GM18517 (cell line): ENCODE measurements around the gene GPRASP3.
A peak's percentile ranks its signal among the peaks of the same experiment; 100 is the strongest.
"Not testable (repeated sequence)": the region's sequence is repeated elsewhere in the genome, so short reads cannot be mapped to it uniquely, and the experiment has no call there.

Experiments used
- ATAC-seq: cut with Tn5 transposase; IDR thresholded peaks from one replicate; pipeline ENCODE4 v1.9.1; 2021; ENCODE audit warnings: mild to moderate bottlenecking, moderate library complexity; ENCODE audit not compliant: unreplicated experiment

The GPRASP3 gene, protein sequence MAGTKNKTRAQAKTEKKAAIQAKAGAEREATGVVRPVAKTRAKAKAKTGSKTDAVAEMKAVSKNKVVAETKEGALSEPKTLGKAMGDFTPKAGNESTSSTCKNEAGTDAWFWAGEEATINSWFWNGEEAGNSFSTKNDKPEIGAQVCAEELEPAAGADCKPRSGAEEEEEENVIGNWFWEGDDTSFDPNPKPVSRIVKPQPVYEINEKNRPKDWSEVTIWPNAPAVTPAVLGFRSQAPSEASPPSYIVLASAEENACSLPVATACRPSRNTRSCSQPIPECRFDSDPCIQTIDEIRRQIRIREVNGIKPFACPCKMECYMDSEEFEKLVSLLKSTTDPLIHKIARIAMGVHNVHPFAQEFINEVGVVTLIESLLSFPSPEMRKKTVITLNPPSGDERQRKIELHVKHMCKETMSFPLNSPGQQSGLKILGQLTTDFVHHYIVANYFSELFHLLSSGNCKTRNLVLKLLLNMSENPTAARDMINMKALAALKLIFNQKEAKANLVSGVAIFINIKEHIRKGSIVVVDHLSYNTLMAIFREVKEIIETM

DNA sequence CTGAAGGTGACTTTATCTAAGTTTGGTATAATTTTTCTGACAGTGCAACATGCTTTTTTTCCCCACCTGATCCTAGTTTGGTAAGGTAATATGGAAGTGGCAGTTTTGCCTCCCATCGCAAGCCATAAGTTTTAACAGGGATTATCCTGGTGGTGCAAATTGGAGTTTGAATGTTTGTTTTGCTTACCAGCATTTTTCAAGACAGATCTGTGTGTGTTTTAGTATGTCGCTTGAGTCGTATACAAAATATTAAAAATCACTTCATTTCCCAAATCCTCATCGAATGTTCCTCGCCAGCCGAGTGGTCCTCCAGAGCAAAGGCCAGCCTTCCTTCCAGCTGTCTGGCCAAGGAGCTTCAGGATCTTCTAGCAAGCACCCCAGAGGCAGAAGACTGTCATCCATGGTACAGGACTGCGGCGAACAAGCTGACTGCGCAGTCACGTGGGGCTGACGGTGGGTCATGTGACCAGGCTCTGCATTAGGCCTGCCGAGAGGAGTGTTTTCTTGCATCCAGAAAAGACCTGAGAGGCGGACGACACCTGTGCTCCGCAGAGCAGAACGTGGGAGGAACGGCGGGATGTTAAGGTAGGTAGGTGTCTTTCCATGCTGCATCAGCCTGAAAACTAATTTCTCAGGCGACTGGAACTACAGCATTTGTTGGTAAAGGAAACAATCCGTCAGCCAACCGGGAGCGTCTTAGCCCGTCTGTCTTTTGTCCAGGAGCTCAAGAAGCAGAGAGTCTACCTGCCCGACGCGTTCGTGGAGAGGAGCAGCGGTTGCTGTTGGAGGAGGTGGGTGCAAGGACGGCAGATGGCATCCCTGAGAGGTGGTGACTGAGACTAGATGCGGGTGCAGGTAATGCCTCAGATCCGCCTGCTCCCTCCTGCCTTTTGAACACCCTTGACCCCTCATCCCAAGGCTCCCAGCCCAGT is at the start of gene GPRASP3:
Gene GPRASP3 (plus strand): TSS at position 507 of the 932 bp plus-strand sequence. CDS start 28,253 bp downstream, outside the sequence.
- ATAC-seq, result peak; percentile 55

DNA sequence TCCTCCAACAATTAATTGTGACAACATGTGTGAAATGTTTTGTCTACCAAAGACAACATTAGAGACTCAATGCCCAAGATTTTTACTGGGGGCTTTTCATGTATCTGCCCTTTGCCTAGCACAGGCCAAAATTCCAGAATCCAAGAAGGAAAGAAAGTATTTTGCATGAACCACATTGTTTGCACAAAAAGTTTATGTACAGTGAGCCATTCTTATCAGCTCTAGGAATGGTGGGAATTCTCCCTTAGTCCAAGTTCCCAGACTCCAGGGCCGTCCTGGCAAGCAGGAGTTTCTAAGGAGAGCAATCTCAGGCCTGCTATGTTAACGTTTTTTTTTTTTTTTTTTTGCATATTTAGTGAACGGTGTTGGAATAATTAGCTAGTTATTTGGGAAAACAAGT is 47.7 kb upstream of the GPRASP3 start:
- ATAC-seq, result no peak

DNA sequence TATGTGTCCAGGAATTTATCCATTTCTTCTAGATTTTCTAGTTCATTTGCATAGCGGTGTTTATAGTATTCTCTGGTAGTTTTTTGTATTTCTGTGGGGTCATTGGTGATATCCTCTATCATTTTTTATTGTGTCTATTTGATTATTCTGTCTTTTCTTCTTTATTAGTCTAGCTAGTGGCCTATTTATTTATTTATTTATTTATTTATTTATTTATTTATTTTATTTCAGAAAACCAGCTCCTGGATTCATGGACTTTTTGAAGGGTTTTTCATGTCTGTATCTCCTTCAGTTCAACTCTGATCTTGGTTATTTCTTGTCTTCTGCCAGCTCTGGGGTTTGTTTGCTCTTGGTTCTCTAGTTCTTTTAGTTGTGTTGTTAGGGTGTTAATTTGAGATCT is 43.1 kb upstream of the GPRASP3 start:
- not testable (repeated sequence) for ATAC-seq

DNA sequence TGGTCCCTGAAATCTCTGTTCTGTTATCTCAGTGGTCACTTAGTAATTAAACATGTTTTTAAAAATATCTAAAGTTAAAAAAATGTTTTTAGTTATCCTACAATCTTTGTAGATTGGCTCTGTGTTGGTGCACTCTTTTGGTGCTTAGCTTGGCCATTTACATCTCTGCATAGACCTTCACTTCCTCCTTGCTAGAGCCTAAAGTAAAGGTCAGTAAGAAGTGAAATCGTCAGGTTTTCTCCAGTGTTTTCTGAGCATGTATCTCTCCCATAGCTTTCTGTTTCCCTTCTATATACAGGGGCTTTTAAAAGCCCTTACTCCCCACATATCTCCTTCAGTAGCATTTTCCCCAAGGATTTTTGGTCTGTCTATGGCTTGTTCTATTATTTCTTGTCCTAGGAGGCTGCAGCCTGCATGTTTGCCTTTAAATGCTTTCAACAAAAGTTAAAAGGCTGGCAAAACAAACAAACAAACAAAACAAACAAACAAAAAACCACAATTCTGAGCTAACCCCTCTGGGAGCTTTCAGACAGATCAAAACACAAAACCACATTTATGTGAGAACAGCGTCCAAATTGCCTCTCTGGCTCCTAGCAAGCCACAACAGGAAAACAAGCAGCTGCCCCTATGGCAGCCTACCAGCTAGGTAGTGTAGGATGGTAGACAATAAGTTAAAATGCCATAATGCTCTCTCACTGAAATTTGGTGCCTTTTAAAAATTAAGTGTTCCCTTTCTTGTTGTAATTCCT is 35.6 kb upstream of the GPRASP3 start:
- ATAC-seq, result no peak

DNA sequence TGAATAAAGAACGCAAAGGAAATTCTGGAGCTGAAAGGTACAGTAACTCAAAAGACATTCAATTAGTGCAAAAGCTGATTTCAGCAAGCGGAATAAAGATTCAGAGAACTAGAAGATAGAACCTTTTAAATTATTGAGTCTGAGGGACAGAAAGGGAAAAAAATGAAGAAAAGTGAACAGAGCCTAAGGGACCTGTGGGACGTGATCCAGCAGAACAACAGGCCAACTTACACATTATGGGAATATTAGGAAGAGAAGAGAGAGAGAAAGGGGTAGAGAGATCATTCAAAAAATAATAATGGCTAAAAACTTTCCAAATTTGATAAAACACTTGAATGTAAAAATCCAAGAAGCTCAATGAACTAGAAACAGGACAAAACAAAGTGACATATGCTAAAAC is 25.8 kb upstream of the GPRASP3 start:
- ATAC-seq, result no peak

DNA sequence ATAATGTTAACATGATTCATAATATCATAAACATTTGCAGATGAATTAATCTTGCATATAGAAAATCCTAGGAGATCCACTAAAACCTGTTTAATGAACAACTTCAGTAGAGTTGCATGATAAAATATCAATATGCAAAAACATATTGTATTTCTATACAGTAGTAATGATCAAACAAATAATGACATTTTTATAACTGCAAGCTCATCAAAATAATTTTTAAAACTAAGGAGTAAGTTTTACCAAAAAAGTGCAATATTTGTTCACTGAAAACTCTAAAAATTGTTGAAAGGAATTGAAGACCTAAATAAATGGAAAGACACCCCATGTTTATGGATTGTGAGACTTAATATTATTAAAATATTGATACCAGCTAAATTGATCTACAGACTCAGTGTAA is 24.2 kb upstream of the GPRASP3 start:
- ATAC-seq, result no peak

DNA sequence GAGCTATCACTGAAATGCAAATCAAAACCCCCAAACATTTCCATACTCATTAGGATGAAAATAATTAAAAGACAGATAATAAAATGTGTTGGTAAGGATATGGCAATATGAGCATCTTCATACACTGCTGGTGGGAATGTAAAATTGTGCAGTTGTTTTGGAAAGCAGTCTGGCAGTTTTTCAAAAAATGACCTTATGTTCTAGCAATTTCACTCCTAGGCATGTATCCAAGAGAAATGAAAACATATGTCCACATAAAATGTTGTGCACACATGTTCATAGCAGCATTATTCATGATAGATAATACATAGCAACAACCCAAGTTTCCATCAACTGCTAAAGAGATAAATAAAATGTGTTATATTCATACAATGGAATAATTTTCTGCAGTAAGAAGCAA is 23.0 kb upstream of the GPRASP3 start:
- ATAC-seq, result no peak

DNA sequence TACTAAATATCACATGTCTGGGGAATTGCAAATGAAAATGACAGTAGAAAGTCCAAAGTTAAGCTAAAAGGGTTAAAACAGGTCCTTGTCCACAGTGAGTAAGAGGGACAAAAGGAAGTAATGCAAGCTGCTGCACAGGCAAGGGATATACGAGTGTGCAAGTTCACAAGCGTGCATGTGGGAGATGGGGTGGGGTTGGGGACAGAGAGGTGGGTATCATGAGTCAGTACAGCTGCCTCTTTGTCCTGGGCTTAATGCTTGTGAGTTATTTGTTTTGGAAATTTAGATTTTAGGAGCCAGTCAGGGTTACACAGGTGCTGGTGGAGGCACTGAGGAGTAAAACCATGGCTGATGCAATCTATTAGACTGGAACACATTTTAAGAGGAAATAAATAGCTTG is 11.6 kb upstream of the GPRASP3 start:
- no peak for ATAC-seq

DNA sequence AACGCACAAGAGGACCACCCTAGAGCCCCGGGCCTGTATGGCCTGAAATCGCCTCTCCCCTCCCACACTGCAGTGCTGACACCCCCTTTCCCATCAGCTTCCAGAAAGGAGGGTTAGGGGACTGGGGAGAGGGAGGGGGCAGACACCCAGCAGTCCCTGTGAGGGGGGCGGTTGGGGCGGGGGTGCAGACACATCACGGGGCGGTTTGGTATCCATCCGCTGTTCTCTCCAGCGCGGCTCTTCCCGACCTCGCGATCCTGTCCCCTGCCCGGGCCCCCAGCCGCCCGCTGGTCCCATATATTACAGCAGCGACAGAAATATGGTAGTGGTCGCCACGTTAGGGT is 8.7 kb upstream of the GPRASP3 start:
- no peak for ATAC-seq

DNA sequence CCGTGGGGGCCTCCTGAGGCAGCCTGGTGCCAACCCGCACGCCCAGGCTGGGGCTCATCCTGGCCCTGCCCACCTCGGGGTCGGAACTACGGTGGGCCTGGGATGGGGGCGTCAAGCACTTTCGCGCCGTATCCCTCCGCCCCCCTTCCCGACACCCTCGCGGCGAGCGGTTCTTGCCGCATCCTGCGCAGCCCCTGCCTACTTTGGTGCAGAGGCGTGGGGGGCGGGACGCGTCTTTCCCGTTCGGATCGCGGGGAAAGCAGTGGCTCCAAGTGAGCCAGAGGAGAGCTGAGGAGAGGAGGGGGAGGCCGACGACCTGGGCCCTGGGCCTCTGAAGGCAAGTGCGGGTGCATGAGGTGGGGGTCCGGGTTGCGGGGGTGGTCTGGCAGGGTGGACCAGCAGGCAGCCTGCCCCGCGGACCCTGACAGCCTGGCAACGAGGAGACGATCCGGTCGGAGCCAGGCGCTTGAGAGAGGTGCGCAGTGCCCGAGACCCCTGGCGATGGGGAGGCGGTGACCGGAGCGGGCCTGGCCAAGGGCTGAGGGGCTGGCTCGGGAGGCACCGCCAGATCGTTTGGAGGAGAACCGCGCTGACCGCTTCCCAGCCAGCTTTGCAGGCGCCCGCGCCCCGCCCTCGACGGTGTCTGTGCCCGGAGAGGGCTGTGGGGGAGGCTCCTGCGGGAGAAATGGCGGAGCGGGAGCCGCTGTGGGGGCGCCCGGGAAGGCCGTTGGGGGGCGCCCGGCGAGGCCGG is 8.2 kb upstream of the GPRASP3 start, which contains the start of gene GPRASP2:
Gene GPRASP2 (plus strand): TSS at position 233 of the 751 bp plus-strand sequence. CDS start 2,422 bp downstream, outside the sequence.
- no peak for ATAC-seq

DNA sequence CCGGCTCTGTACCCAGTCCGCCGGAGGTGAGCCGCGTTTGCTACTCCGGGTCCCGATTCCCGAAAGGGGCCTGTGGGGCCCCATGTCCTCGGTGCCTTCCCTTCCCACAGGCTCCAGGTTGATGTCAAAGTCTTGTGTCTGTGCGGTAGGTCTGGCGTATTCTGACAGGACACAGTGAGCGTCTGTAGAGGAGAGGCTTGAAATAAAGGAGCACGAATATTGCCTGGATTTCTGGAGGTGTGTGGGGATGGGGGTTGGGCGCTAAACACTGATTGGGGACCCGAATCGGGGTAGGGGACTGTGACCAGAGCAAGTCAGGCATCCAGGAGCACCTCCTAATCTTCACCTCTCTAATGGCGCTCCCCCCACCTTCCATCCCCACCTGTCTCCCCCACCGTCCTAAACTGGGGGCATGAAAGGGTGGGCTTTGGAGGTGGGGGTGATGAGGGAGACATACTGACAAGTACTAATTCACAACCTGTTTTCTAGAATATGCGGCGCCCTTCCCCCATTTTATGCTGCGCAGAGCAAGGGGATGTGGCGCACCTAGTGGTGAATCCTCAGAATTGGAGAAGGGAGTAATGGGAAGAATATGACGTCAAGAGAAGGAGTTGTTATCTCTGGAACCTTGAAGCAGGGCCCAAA is 7.4 kb upstream of the GPRASP3 start:
- no peak for ATAC-seq

DNA sequence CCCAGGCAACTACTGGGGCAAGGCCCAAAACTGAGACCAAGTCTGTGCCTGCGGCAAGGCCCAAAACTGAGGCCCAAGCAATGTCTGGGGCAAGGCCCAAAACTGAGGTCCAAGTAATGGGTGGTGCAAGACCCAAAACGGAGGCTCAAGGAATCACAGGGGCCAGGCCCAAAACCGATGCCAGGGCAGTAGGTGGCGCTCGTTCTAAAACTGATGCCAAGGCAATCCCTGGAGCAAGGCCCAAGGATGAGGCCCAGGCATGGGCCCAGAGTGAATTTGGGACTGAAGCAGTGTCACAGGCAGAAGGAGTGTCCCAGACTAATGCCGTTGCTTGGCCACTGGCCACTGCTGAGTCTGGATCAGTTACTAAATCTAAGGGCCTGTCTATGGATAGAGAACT is 5.5 kb upstream of the GPRASP3 start:
- ATAC-seq, result no peak

DNA sequence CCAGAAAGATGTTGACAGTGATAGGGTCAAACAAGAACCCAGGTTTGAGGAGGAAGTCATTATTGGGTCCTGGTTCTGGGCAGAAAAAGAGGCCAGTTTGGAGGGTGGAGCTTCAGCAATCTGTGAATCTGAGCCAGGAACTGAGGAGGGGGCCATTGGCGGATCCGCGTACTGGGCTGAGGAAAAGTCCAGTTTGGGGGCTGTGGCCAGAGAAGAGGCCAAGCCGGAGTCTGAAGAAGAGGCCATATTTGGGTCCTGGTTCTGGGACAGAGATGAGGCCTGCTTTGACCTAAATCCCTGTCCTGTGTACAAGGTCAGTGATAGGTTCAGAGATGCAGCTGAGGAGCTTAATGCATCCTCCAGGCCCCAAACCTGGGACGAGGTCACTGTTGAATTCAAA is 4.6 kb upstream of the GPRASP3 start:
- no peak for ATAC-seq

DNA sequence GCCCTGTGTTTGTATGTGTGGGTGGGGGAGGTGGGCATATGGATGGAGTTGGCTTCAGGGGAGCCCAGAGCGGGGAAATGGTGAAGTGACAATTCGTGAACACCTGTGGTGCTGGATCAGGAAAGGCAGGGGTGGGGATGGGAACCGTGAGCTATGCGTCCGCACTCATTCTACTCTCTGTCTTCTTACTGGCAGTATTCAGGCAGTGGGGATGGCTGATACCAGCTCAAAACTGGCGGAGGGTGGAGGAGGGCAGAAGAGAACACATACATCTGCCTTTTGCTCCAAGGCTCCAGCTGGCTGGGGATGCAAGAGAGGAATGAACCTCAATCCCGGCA is 595 bp downstream of the GPRASP3 start:
- ATAC-seq, result not testable (repeated sequence)

DNA sequence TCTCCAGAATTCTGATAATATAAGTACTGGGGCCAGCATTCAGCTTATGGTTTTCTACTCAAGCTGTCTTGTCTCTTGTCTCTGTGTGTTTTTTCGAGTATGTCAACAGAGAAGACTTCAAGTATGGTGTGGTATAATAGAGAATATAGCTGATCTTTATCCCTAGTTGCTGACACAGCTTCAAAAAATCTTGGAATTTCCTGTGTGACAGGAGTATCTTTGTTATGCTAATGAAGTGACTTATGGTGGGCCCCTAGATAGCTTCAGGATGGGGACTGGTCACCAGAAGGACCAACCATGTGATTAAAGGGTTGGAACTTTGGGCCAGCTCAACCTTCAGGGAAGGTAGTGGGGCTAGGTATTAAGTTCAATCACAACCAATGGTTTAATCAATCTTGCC is 2.9 kb downstream of the GPRASP3 start:
- no peak for ATAC-seq

DNA sequence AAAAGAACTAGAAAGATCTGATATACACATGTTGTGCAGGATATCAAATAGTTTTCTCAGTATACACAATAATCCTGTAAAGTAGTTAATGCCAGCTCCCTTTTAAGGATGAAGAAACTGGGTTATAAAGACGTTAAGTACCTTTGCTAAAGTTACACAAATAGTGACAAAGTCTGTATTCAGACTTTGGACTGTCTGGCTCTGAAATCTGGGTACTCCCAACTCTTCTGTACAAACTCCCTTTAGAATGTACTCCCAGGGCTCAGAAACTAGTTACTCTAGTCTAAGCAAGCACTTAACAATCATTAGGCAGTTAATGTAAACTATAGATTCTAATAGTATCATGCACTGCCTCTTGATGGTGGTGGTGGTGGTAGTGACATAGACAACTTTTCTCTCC is 7.2 kb downstream of the GPRASP3 start:
- no peak for ATAC-seq

DNA sequence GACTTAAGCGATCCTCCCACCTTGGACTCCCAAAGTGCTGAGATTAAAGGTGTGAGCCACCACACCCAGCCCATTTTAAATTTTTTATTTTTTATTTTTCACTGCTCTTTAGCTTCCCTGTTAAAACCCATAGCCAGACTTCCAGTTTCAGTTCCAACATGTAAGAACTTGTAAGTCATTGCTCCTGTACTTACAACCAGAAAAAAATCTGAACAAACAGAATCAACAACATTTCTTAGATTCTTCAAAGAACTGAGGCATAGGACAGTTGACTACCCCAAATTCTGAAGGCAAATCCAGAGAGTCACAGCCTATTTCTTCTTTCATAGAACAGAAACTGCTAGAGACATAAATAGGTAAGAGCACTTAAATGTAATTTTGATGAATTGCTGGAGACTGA is 8.1 kb downstream of the GPRASP3 start:
- no peak for ATAC-seq

DNA sequence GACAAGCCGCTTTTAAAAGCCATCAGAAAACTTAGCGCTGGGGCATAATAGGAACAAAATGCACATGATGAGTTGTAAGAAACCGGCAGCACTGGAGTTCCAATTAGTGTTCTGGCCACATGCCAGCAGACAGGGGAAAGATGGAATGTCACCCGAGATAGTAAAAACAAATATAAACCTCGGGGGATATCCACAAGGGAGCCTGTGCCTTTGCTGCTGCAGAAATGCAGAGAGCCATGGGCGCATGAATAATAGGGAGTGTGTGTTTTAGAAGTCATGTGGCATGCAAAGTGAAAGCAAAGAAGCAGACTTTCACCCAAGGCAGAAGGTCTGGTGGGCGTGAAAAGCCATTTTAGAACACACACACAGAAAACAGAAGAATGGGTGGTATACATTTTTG is 19.1 kb downstream of the GPRASP3 start:
- ATAC-seq, result no peak

DNA sequence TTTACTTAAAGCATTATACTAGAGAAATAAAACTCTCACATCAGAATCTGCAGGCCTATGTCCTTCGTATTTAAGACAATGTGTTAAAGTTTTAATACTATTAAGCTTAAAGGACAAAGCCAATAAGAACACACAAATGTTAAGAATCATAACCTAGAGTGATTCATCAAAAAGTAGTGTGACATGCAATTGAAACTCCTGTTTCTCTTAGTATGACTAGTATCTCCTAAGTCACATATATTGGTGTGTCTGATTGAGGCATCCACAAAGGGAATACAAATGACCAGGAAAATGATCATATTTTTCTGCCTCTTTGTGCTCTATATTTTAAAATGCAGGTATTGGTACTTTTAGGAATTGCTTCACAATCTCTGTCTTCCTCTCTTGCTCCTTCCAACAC is 23.8 kb downstream of the GPRASP3 start:
- ATAC-seq, result no peak

DNA sequence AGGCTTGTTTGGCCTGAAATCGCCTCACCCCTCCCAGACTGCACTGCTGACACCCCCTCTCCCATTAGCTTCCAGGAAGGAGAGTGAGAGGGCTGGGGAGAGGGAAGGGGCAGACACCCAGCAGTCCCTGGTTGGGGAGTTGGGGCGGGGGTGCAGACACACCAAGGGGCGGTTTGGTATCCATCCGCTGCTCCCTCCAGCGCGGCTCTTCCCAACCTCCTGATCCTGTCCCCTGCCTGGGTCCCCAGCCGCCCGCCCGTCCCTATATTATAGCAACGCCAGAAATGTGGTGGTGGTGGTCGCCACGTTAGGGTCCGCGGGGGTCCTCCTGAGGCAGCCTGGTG is 24.9 kb downstream of the GPRASP3 start:
- ATAC-seq, result no peak
